ENCODE measurements around the gene VKORC1.
"Not testable (repeated sequence)": the region's sequence is repeated elsewhere in the genome, so short reads cannot be mapped to it uniquely, and the experiment has no call there.

Gene VKORC1

GRCh38 chr16:31094424-31095120 lies at the start of gene VKORC1:
VKORC1 (minus strand) TSS chr16:31094797; CDS start chr16:31094729, 68 bp downstream.
- DNase-seq = peak; percentile 100

- no peak for DNase-seq
Measured at GRCh38 chr16:31143694-31144148, 49.1 kb upstream of the VKORC1 start.

GRCh38 chr16:31143011-31143693 lies 48.6 kb upstream of the VKORC1 start:
- no peak for DNase-seq

- peak; percentile 95 for DNase-seq
Measured at GRCh38 chr16:31142109-31143010, 47.8 kb upstream of the VKORC1 start.

GRCh38 chr16:31141489-31142108 lies 47.0 kb upstream of the VKORC1 start:
- no peak for DNase-seq

- not testable (repeated sequence) for DNase-seq
Measured at GRCh38 chr16:31141071-31141469, 46.5 kb upstream of the VKORC1 start.

GRCh38 chr16:31138621-31139578 lies 44.3 kb upstream of the VKORC1 start:
- DNase-seq = peak; percentile 88

GRCh38 chr16:31136822-31137499 lies 42.4 kb upstream of the VKORC1 start:
- not testable (repeated sequence) for DNase-seq

- no peak for DNase-seq
Measured at GRCh38 chr16:31136287-31136662, 41.7 kb upstream of the VKORC1 start.

- DNase-seq = peak; percentile 48
Measured at GRCh38 chr16:31135535-31136286, 41.1 kb upstream of the VKORC1 start, which contains the start of gene PRSS8. PRSS8 (minus strand) TSS chr16:31135727; CDS start chr16:31135498, 229 bp downstream.

- DNase-seq = no peak
Measured at GRCh38 chr16:31134625-31135534, 40.3 kb upstream of the VKORC1 start.

- DNase-seq = no peak
Measured at GRCh38 chr16:31134091-31134571, 39.5 kb upstream of the VKORC1 start.

- DNase-seq = no peak
Measured at GRCh38 chr16:31133046-31133501, 38.5 kb upstream of the VKORC1 start.

- no peak for DNase-seq
Measured at GRCh38 chr16:31132303-31132979, 37.8 kb upstream of the VKORC1 start.

- DNase-seq = no peak
Measured at GRCh38 chr16:31131841-31132271, 37.3 kb upstream of the VKORC1 start.

GRCh38 chr16:31131416-31131815 lies 36.8 kb upstream of the VKORC1 start:
- no peak for DNase-seq

GRCh38 chr16:31130899-31131298 lies 36.3 kb upstream of the VKORC1 start:
- no peak for DNase-seq

- no peak for DNase-seq
Measured at GRCh38 chr16:31130336-31130891, 35.8 kb upstream of the VKORC1 start.

All from NCI-H226 (cell line).